ENCODE results near the gene NAA40.
"Not testable (repeated sequence)": the region's sequence is repeated elsewhere in the genome, so short reads cannot be mapped to it uniquely, and the experiment has no call there.

The NAA40 gene

GRCh38 chr11:63940786-63941185 lies 2.0 kb downstream of the NAA40 start:
- ATAC-seq, result no peak

GRCh38 chr11:63941901-63942300 lies 3.1 kb downstream of the NAA40 start:
- ATAC-seq, result no peak

DNA sequence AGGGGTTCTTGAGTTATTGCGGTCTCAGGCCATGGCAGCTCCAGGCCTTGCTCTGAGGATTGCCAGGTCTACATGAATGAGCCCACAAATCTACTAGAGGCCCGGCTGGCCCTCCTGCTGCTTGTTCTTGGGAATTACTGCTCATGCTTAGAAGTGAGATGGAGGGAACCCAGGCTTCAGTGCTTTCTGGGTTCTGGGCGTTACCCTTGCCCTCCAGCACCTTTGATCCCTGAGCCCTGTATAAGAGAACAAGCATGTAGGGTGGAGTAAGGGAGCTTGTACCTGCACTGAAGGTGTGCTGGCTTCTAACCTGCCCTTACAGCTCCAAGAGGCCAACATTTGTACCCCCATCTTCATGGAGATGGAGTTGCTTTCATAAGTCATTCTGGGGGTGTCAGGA lies 4.0 kb downstream of the NAA40 start:
- no peak for ATAC-seq

DNA sequence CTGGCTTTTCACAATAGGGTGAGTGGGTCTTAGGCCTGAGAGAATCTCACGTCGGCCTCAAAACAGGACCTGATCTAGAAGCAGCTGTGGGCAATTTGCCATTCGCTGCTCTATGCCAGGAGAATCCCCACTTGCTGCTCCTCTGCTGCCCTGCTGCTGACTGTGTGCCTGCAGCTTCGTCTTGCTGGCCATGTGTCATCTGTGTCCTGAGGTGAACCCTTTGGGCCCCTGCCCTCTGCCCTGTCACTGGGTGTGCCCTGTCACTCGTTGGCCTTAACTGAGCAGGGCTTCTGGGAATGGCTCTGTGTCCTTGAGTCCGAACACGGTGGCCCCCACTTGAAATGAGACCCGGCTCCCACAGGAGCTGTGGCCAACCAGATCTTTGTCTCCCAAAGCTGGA lies 6.2 kb downstream of the NAA40 start:
- ATAC-seq, result no peak

- ATAC-seq, result peak; percentile 56 to 79
Observed at GRCh38 chr11:63945477-63946163, 6.8 kb downstream of the NAA40 start.

DNA sequence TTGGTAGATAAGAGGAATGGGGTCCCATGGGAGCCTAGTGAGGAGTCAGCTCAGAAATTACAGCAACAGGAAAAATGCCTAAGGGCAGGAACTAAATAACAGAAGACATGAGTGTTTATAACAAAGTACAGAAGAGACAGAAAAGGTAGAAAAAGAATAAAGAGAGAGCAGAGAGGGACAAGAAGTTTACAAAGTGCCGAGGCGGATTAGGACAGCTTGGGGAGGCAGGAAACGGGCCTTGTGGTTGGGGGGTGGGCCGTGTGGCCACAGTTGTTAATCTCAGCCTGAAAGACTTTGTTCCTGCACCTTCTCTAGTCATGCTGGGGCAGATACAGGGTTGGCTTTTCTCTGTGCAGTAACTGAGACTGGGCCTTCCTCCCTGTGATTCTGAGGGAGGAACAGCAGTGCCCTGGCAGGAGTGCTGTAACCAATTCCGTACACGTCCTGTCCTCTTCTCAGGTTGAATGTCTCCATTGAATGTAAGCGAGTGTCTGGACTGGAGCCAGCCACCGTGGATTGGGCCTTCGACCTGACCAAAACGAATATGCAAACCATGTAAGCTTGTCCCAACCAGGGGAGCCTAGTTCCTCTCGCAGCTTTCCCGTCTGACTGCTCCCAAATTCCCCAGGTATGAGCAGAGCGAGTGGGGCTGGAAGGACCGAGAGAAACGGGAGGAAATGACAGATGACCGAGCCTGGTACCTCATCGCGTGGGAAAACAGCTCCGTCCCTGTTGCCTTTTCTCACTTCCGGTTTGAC lies 13.2 kb downstream of the NAA40 start:
- ATAC-seq, result peak; percentile 25 to 59

- no peak for ATAC-seq
Observed at GRCh38 chr11:63952570-63952969, 13.8 kb downstream of the NAA40 start.

DNA sequence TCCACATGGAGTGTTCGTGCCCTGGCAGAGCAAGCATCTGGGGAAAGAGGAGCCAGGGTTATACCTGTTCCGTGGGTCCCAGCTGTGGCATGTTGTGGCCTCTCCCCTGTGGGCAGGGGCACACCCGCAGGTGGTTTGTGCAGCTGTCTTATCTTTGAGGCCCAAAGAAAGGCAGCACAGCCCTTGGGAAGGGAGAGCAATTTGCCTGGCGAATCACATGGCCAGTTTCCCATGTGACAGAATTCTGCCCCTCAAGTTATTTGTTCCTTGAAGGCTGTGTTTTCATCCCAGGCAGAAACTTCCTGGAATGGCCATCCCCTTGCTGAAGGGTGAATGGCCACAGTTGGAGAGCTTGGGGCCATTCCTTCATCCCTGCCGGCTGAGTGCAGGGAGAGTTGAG lies 19.2 kb downstream of the NAA40 start:
- ATAC-seq, result no peak

DNA sequence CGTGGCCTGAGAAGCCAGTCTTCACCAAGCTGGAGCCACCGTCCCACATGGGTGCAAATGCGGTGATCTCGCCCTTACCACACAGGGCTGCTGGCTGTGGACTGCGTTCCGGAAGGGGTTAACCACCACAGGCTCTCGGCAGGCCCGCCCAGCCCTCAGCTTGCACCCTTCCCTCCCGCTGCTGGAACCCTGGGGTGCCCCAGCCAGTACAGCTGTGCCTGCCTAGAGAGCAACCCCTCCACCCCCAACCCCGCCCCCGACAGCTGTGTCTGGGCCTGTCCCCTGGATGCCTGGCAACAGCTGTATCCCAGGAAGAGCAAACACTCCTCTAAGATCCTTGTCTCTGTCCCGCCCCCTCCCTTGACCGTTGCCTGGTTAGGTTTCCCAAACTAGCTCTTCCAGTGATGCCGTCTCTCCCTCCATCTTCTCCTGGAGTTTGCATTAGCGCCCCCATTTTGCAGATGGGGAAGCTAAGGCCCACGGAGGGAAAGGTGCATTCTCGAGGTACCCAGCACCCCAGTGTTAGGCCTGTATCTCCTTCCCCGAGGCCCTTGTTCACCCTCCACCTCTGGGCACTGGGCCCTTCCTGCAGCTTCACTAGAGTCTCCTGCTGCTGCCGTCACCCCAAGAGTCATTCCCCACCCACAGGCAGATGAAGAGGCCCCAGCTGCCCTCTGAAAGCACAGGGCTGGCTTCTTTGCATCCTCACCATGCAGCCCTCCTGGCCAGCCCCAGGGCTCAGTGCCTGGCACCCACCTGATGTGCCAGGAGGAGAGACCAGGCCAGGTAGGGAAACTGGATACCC lies 23.0 kb downstream of the NAA40 start:
- peak in 1 of 2 donors; percentile 43 for ATAC-seq

DNA sequence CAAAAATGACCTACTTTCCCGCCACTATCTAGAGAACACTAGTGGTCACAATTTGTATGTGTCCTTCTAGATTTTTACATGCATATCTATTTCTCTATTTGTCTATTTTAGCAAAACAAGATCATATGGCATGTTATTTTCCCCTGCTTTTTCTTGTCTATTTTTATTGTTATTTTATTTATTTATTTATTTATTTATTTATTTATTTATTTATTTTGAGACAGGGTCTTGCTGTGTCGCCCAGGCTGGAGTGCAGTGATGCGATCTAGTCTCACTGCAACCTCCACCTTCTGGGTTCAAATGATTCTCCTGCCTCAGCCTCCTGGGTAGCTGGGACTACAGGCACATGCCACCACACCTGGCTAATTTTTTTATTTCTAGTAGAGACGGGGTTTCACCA lies 25.1 kb downstream of the NAA40 start:
- ATAC-seq, result not testable (repeated sequence)

- no peak for ATAC-seq
Observed at GRCh38 chr11:63966444-63966843, 27.6 kb downstream of the NAA40 start.

GRCh38 chr11:63969461-63969860 lies 30.7 kb downstream of the NAA40 start:
- ATAC-seq, result no peak

DNA sequence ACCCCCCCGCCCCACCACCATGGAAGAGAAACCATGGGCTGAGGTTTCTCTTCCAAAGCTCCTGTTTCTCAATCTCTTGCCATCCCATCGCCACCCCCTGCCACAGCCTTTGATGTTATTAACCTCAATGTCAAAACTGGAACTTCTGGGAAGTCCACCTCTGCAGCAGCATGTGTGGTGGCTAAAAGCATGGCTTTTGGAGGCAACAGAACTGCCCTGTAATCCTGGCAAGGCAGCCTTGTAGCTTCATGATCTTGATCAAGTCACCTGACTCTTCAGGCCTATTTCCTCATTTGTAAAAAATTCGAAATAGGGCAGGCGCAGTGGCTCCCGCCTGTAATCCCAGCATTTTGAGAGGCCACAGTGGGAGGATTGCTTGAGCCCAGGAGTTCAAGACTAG lies 32.1 kb downstream of the NAA40 start:
- no peak for ATAC-seq

- not testable (repeated sequence) for ATAC-seq
Observed at GRCh38 chr11:63973912-63974258, 35.1 kb downstream of the NAA40 start.

- ATAC-seq, result peak; percentile 99
Observed at GRCh38 chr11:63974259-63975143, 35.7 kb downstream of the NAA40 start, which contains the start of gene COX8A. Gene COX8A, plus strand, starts transcription at chr11:63974620. Its CDS starts 61 bp downstream, at chr11:63974681.

DNA sequence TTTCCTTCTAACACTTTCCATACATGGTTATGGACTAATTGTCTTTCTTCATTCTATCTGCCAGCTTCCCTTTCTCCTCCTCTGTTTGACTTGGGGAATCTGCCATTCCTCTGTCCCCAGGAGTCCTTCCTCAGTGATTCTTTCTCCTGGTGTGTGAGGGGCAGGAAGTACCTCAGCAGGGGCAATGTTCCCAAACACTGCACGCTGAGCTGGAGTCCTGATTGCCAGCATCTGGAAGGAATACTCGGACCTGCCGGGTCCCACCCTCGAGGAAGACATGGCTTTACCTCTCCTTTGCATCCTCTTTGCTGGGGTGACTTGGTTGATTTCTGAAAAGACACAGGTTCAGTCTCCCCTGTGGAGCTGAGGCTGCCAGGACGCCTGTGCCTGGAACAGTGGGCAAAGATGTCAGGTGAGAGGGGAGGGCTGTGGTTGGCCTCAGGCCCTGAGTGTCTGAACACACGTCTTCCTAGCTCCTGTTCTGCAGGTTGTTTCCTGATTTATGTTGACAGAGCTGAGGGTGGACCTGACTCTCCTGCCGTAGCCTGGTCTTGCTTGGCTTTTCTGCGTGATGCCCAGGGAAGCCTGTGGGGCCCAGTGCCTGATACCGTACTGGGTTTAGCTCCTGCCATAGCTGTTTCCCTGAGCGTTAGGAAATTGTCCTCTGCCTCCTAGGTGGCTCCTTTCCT lies 39.9 kb downstream of the NAA40 start:
- no peak for ATAC-seq

DNA sequence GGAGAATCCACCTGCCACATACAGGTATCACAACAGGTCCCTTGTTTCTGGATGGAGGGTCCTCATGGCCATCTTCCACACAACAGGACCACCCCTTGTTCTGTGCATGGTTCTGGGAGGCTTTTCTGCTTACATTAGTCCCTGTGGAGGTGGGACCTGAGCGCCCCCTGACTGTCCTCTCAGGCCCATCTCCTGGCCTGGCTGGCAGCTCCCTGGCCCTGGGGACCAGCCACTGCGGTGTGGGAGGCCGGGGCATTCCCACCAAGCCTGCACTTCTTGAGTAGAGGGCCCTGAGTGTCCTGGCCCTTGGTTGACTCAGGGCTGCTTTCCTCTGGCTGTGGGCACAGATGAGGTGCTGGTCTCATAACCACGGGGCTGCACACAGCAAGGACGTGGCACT lies 40.6 kb downstream of the NAA40 start:
- ATAC-seq, result no peak

- peak; percentile 80 to 83 for ATAC-seq
Observed at GRCh38 chr11:63985812-63986155, 47.0 kb downstream of the NAA40 start.

- peak; percentile 94 to 96 for ATAC-seq
Observed at GRCh38 chr11:63986156-63986931, 47.5 kb downstream of the NAA40 start, which contains the start of gene OTUB1. Gene OTUB1, plus strand, starts transcription at chr11:63986438. Its CDS starts 19 bp downstream, at chr11:63986457.

- ATAC-seq, result no peak
Observed at GRCh38 chr11:63986932-63987513, 48.2 kb downstream of the NAA40 start.

DNA sequence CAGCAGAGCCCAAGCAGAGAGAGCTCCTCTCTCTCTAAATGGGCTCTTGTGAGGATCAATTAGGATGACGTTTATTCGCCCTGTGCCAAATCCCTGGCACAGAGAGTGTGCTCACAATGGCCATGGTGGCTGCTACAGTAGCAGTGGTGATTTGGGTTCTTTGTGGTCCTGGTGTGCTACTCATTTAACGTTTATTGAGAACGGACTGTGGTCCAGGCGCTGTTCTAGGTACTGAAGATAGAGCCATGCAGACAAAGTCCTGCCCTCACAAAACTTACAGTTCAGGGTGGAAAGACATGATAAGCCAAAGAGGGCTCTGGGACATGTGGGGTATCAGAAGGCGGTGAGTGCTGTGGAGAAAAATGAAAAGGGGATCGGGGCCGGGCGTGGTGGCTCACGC lies 52.8 kb downstream of the NAA40 start:
- no peak for ATAC-seq

Measured in activated CD4-positive, CD25-positive, alpha-beta regulatory T cell treated with anti-CD3 and anti-CD28 coated beads, Interleukin-2, amount 50 U/mL, for 24 hours (primary cell).